SKM-1 (cell line): ENCODE results near the gene TNS1.

Experiments
- DNase-seq: peaks from one replicate; lab custom pipeline; 2025; ENCODE audit not compliant: unreplicated experiment; lab: John Stamatoyannopoulos, UW

TNS1 gene

DNA sequence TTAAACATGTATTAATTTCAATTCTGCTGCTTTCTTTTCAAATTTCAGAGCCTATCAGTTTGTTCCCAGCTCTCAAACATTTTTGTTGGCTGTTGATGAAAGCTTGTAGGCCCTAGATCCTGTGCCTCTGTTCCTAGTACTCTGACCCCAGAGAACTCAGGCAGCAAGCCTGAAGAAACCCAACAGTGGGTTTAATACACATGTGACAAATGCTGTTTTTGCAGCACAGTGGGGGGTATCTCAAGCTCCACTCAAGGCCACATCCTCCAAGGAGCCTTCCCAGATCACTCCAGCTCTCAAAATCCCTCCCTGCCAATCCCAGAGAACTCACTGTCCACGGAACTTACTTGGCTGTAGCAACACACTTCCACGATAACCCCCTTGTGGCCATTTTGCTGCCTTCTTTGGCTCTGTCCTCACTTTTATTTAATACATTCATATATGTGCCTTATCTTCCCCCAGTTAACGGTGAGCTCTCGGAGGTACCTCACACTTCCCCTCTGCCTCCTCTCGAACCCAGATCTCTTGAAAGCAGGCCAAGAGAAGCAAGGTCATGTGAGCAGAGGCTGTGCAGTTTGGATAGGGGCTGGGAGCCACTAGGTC lies 122.4 kb downstream of the TNS1 start:
- DNase-seq, result no peak

DNA sequence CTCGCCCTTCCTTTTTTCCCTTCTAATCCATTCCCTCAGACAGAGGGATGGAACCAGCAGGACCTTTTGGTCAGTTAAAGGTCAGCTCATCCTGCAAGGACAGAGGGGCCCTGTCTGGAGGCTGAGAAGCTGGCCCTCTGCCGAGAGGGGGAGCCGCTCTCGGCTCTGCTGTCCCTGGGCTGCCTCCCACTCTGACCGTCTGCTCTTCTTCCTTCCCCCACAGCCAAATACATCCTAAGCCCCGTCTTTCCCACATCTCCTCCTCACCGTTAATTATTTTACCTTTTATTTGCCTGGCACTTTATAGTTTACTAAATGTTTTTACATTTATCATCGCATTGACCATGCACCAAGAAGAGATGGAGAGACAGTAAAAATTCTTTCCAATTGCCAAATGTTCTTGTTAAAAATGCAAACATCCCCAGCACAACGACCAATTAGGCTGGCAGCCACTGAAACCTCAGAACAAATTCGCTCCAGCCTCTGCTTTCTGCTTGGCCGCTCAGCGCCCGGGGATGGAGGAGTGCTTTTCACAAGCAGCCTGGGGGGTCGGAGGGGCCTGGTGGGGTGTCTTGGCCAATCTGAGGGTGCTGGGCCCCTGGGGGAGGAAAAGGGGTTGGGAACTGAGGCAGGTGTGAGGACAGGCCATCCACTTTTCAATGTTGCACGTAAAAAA lies 123.7 kb downstream of the TNS1 start:
- DNase-seq, result no peak

DNA sequence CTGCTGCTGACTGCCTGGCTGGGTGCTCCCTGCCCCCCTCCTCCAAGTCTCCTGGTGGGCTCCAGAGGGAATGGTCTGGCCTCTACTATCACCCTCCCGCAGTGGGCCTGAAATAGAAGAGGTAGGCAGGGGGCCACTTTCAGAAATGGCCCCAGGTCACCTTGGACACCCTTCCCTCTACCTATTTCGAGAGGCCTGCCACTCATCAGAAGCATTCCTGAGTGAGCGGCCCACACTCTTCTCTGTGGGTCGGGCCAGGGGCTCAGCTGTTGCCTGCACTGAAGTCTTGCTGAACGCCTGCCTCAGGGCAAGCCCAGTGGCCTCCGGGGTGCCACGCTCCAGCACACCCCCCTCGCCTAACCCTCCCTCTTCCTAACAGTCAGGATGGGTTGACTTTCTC lies 124.9 kb downstream of the TNS1 start:
- no peak for DNase-seq

DNA sequence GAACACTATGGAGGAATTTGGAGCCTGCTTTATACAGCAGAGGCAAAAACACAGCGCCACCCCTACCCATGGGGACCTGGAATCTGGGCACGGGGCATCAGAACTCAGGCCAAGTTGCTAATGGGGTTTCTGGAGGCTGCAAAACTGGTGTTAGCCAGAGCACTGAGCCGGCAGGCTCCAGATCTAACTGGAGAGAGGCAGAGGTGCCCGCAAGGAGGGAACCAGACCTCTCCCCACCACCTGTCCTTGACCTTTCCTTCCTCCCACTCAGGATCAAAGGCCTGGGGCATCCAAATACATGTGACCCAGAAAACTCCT lies 126.6 kb downstream of the TNS1 start:
- DNase-seq, result no peak

DNA sequence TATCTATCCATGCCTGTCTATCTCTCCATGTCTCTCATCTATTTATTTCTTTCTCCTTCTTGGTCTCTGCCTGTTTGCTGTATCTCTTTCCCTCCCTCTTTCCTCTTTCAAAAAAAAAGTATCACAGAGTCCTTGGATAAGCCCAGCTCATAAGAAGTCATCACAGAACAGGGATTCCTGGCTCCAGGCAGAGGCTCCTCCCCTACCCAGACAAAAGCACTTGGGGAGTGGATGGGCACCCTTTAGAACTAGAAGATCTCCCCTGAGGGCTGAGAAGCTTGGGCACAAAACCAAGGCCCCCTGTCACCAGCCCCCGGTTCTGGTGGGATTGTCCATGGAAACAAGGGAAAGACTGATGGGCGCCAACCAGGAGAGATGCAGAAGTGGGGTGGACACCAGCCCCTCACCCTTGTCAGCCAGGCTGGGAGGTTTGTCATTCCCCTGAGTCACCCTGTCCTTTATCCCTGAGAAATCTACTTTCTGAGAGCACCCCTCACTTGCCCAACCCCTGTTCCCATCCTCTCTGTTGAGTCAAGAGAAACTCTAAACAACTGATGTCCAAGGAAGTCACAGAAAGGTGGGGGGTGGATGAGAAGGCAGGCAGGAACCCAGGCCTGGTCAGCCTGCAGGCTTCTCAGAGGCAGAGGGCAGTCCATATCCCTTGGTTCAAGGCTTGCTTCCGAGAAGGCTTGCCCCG lies 127.1 kb downstream of the TNS1 start:
- no peak for DNase-seq

DNA sequence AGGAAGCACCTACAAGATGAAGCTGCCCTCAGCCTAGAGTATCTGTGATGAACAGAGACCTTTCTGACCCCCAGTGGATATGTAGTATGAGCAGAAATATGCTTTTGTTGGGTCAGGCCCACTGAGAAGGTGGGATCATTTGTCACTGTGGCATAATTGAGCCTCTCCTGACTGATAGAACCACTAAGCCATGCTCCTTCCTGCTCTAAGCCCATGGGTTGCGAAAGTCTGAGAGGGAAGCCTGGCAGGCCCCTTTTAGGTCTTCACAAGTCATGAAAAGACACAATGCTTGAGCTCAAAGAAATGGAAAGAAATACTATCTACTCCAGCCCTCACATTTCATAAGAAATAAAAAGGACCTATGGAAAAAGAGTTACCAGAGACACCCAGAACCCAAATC lies 127.7 kb downstream of the TNS1 start:
- no peak for DNase-seq

DNA sequence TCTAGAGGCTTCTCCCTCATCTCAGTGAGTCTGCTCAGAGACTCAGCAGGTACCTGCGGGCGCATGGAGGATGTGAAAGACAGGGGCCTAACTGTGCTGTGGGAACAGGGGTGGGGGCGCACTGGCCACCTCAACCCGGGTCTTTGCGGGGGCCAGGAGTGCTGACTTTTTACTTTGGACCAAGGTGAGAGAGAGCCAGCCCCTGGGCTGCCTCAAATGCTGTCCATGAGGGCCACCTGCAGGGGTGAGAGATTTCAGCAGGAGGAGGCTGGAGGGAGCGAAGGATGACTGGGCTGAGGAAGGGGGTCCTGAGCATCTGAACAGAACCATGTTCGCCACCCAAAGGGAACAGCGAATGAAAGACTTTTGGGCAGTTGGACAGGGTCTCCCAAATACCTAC lies 129.4 kb downstream of the TNS1 start:
- no peak for DNase-seq

DNA sequence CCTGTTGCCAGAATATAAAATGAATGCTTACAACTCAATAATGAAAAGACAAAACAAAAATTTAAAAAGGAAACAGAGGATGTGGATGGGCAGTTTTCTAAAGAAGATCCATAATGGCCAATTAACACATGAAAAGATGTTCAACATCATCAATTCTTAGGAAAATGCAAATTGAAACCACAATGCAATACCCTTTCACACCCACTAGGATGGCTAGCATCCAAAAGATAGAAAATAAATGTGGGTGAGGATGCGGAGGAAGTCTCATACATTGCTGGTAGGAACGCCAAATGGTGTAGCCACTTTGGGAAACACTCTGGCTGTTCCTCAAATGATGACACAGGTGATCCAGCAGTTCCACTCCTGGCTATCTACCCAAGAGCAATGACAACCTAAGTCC lies 130.5 kb downstream of the TNS1 start:
- DNase-seq, result no peak

DNA sequence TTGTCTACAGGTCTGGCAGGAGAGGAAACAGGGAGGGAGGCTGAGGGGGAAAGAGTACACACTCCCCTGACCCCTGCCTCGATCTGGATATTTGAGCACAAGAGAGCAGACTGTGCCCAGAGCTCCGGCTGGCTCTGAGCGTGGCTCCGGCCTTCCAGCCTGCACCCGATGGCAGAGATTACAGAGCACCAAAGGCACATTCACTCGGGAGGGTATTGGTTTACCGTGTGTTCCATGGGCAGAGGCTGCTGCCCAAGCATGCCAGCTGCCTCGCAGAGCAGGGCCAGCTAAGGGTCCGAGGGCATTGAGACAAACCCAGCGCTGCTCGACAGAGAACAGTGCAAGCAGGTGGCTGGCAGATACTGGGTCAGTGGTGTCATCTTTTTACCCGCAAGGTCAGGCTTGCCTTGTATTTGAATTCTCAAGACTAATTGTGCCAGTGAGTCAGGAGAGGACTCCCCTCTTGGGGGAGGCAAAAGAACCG lies 132.2 kb downstream of the TNS1 start:
- no peak for DNase-seq

DNA sequence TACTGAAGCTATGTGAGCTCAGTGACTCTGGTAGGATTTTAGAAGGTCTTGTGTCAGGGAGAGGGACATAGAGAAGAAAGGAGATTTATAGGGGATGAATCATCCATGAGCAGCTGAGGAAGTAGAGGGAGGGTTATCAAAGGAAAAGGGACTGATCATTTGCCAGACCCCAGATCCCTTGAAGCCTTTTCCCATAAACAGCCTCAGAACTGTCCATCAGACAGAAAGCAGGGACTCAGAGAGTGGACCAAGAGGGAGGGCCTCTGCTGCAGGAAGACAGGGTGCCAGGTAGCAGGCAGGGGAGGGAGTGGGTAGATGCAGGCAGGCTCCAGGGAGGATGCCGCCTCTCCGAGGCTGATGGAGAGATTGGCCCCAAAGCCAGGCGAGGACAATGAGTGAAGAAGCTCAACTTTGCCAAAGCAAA lies 133.9 kb downstream of the TNS1 start:
- no peak for DNase-seq

DNA sequence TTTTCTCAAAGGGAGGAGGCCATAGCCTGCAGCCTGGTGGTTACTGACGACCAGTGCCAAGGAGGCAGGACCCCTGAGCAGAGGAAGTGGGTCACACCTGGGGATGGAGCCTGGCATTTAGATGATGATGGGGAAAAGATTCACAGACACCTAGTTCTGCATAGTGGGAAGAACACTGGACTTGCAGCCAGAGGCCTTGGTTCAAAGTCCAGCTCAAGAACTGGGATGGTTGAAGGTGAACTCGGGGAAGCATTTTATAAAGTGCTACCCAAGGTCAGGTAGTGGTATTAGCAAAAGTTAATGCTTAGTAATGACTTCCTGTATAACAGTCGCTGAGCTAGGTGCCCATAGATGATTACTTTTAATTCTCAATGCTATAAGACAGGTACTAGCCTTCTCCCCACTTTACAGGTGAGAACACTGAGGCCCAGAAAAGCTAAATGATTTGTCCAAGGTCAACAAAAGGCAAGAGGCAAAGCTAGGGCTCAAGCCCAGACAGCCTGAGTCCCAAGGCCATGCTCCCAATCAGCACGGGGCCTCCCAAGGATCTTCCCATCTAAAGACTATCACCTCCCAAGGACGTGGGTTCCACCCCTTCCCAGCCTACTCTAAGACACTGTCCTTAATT lies 134.4 kb downstream of the TNS1 start:
- DNase-seq, result no peak

DNA sequence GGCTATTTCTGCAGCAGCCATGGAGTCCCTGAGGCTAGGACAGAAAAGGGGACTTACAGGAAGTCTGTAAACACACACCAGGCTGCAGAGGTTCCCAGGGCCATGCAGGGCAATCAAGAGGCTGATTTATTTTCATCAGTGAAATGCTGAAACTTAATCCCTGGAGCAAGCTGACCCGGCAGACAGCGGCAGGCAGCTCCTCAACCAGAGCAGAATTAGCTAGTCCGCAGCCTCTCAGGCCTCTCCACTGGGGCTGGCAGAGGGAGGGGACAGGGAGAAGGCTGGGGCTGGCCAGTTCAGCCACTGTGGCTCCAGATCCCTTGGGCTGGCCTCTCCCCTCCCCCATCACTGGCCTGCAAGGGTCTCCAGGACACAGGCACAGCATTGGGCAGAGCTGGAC lies 136.3 kb downstream of the TNS1 start:
- DNase-seq, result no peak

DNA sequence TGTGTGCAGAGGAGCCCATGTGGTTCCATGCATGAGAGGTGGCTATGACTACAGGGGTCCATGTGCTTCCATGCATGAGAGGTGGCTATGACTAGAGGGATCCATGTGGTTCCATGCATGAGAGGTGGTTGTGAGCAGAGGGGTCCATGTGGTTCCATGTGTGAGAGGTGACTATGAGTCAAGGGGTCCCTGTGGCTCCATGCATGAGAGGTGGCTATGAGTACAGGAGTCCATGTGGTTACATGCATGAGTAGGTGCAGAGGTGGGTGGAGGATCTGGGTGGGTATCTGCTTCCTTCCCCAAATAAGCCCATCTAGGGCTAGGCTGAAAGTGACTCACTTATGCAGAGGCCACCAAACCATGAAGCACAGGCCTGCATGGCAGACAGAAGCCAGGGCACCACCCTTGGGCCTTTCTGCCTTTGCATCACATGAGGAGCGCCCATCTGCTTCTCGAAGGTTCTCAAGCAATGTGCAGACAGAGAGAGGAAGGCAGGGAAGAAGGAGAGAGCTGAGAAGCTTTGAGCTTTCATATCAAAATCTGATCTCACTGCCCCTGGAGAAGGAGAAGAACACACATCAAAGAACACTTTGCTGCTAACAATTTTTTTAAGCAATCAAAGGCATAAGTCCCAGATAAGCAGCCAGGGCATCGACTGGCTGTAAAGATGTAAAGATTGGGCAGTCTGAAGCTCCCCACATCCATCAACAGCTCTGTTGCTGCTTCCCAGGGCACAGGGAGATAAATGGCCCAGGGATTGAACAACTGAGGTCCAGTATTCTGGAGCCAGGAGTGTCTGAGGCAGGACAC lies 137.6 kb downstream of the TNS1 start:
- no peak for DNase-seq

DNA sequence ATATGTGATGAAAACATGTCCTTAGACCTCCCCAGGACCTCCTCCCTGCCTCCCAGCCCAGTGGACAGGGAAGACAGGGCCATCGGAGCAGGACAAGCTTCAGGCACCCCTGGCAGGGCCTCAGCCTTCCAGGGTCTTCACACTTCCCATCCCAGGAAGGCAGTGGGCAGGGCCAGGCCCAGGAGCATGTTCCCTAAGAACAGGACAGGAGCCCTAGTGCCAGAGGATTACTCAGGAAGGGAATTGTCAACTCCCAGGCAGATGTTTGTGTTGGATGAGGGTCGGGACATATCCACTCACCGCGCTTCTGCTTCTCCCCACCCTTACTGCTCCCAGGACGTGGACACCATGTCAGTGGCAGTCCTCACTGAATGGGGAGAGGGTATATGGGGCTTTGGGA lies 138.9 kb downstream of the TNS1 start:
- DNase-seq, result no peak

DNA sequence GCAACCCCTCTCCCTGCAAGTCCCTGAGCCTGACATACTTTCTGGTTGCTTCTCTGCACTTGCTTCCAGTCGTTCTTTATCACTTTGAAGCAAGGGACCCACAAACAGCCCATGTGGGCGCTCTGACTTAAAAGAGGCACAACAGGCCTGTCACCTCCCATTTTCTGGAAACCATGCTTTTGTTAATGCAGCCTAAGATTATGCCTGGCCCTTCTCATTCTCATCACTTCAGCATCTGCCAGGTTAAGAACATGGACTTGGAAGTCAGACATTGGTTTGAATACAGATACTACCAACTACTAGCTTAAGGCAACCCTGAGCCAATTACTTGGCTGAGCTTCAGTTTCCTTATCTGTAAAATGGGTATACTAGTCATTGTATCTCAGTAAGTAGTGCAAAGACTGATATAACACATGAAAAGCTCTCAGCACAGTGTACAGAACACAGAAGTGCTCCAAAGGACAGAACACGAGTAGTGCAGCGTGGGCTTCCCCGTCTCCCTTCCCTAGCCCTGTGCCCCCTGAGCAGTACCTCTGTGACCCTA lies 141.4 kb downstream of the TNS1 start:
- DNase-seq, result no peak

DNA sequence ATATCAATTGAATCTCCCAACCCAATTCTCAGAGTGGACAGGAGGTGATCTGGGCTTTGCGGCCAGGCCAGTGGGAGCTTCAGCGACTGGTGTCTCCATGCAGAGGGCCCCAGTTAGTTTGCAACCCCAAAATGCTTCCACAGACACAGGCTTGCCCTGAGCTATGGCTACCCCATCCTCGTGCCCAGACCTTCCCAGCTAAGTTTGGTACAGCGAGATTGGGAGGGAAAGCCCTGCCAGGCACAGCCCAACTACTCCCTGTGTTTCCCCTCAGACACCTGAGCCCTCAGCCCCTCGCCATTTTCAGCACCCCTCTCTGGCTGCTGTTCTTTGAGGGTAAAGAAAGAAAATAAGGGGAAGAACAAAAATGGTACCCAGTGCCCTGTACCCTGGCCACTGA lies 142.9 kb downstream of the TNS1 start:
- DNase-seq, result no peak

DNA sequence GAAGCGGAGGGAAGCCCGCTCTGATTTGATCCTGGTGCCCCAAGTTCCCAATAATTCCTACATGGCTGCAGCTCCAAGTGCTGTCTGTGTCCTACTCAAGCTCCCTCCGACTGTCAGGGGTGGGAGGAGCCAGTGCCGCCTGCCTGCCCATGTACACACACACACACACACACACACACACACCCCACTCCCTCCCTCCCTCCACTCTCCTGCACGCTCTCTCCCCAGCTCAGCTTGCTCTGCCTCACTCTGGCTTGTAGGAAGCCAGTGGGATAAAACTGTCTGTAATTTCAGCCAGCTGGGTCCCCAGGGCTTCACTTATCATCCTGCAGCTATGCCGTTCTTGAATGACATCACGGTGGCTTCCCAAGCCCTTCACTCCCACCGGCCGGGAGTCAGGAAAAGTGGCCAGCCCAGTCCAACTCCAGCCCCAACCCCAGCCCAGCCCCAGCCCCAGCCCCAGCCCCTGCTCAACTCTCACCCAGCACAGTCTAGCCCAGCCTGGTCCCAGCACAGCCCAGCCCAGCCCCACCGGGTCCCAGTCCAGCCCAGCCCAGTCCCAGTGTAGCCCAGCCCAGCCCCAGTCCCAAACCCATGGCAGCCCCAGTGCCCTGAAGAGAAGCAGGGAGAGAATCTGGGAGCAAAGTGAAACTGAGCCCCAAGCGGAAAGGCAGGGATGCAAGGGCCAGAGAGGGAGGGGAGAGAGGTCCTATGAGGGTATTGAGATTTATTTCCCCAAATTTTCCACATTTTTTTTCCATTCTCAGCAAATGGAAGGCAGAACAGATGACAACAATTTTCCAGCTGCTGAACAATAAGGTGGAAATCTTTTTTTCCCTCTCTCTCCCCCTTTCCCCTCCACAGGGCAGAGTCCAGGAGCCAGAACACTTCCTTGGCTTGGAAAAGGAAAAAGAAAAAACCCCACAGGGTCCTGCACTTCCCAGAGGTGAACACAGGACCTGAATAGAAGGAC lies 144.0 kb downstream of the TNS1 start:
- DNase-seq, result no peak

DNA sequence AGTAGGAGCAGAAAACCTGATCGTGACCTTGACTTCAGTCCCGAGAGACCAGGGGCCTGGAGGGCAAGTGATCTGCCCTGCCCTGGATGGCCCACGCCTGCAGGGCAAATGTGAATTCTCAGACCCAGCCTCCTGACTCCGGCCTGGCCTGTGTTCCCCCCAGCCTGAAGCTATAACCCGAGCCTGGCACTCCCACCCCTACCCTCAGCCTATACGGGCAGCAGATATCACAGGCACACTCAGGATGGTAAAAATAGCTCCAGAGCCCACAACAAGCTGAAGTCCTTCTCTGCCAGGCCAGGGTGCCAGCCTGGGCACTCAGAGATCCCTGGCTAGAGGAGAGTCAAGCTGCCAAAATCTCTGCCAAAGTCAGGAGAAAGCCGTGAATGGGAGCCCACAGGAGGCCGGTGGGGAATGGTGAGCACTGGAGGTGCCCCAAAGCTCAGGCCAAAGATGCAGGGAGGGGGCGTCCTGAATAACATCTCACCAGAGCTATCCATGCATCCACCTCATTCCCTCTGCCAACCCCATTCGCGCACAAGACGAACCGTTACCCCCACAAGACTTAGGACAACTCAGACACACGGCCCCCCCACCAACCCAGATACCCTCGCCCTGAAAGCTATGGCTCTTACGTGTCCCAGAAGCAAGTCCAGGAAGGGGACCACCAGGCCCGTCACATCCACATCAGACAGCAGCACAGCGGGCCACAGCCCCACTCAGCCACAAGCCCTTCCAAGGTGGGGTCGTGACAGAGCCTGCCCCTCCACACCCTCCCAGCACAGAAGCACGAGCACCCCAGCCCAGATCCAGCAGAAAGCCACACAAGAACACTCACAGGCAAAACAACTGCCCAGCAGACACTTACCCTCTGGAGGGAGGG lies 144.9 kb downstream of the TNS1 start:
- no peak for DNase-seq

DNA sequence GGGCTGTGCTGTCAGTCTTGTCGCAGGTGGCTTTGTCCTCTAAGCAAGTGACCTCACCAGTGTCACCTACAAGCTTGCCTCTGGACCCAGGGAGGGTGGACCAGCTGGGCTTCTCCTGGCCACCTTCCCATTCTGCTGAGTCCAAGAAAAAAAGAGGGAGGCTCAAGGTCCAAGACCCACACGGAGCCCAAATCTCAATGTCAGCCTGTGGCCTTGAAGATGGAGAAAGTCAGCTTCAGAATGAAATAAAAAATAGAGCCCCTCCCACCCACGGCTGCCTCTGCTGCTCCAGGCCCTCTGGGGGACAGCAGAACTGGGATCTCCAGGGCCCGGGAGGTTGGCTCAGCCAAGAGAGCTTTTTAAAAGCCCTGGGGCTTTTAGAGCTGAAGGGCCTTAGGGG lies 145.9 kb downstream of the TNS1 start:
- DNase-seq, result no peak
